Measurements from ENCODE around the gene ILKAP.

DNA sequence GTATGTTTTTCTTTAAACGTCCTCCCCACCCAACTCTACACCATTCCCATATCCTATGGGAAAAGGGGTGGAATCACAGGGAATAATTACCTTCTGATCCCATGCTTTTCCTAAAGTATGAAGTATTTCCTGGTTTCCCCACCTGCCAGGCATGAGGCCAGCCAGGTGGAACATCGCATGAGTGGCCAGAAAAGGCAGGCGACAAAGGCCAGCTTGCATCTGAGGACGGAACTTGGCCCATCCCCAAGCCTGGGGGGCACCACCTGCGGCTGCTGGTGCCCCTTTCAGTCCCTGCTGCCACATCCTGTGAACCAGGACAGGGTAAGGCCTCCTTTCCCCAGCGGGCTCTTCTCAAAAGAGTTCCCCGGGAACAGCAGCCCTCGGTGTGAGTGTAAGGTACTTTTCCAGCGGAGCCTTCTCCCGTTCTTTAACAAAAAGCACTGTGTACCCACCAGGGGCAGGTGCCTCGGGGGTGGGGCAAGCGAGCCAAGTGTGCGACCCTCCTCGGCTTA lies 45.9 kb downstream of the ILKAP start:
- TF ChIP-seq, protein P1, sequence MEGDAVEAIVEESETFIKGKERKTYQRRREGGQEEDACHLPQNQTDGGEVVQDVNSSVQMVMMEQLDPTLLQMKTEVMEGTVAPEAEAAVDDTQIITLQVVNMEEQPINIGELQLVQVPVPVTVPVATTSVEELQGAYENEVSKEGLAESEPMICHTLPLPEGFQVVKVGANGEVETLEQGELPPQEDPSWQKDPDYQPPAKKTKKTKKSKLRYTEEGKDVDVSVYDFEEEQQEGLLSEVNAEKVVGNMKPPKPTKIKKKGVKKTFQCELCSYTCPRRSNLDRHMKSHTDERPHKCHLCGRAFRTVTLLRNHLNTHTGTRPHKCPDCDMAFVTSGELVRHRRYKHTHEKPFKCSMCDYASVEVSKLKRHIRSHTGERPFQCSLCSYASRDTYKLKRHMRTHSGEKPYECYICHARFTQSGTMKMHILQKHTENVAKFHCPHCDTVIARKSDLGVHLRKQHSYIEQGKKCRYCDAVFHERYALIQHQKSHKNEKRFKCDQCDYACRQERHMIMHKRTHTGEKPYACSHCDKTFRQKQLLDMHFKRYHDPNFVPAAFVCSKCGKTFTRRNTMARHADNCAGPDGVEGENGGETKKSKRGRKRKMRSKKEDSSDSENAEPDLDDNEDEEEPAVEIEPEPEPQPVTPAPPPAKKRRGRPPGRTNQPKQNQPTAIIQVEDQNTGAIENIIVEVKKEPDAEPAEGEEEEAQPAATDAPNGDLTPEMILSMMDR (IDR thresholded peaks at IDR 0.05): no peak
- TF ChIP-seq POLR2A (IDR thresholded peaks at IDR 0.05): no peak
- TF ChIP-seq POLR2AphosphoS5 (IDR thresholded peaks at IDR 0.05): no peak
